ENCODE measurements around the gene STOML2. TPM values are rescaled to one million over a fixed set of nuclear protein-coding genes. Genes with fewer than 3 reads are reported as not detected.
A peak's percentile ranks its signal among the peaks of the same experiment; 100 is the strongest.
"Not testable (repeated sequence)": the region's sequence is repeated elsewhere in the genome, so short reads cannot be mapped to it uniquely, and the experiment has no call there.

The STOML2 gene
- total RNA-seq, result 10 to 100 TPM; 67.2 to 97.7 (median 93.7) TPM

GRCh38 chr9:35102769-35103659 lies at the start of gene STOML2:
STOML2 (minus strand) TSS chr9:35103131; CDS start chr9:35103094, 37 bp downstream.
- H3K9me3 ChIP-seq, result no peaks in the 10 kb centered on the region
- DNase-seq (ENCODE audit: low spot score in 2 of 2), result peak; percentile 88 to 95
- peaks cover 0 to 29% (median 14%) of the 10 kb centered on the region in 4 donors for H3K4me1 ChIP-seq
- peak within 1 kb of the TSS; percentile 80 to 93 (median 90) for H3K27ac ChIP-seq
- H3K27me3 ChIP-seq, result no peaks in the 10 kb centered on the region
- peak in 2 of 5 experiments; percentile 22 to 58 for TF ChIP-seq CTCF (IDR thresholded peaks at IDR 0.05)
- peak; percentile 76 to 93 for TF ChIP-seq EP300 (IDR thresholded peaks at IDR 0.05)
- TF ChIP-seq POLR2A (IDR thresholded peaks at IDR 0.05), result peak; percentile 30 to 74
- peaks cover 0 to 69% (median 16%) of the 10 kb centered on the region in 3 donors for H3K36me3 ChIP-seq
- H3K4me3 ChIP-seq, result peak within 1 kb of the TSS; percentile 65 to 92 (median 80)
- 1 to 3% methylated on average over 50 to 51 of the region's 57 CpGs for WGBS, 2 donors

- 81 to 83% methylated on average over 5 of the region's 5 CpGs for WGBS, 2 donors
These were observed 45.1 kb upstream of the STOML2 start for GRCh38 chr9:35147941-35148563.

GRCh38 chr9:35142037-35142436 lies 39.1 kb upstream of the STOML2 start:
- no peaks in the 10 kb centered on the region for H3K4me1 ChIP-seq
- TF ChIP-seq EP300 (IDR thresholded peaks at IDR 0.05), result no peak
- no peak for TF ChIP-seq POLR2A (IDR thresholded peaks at IDR 0.05)
- TF ChIP-seq CTCF (IDR thresholded peaks at IDR 0.05), result no peak
- H3K27me3 ChIP-seq, result no peaks in the 10 kb centered on the region
- 88 to 94% methylated on average over 5 of the region's 5 CpGs for whole genome bisulfite sequencing, 2 donors
- H3K9me3 ChIP-seq, result peaks cover 0 to 48% (median 6%) of the 10 kb centered on the region in 4 donors
- no peak overlapping the region for H3K27ac ChIP-seq
- DNase-seq (ENCODE audit: low spot score in 2 of 2), result no peak
- H3K36me3 ChIP-seq, result no peaks in the 10 kb centered on the region
- no peak overlapping the region for H3K4me3 ChIP-seq

More at GRCh38 chr9:35147941-35148563, 45.1 kb upstream of the STOML2 start:
- not testable (repeated sequence) for H3K27ac ChIP-seq; DNase-seq (ENCODE audit: low spot score in 2 of 2); H3K4me3 ChIP-seq; H3K27me3 ChIP-seq; H3K36me3 ChIP-seq; H3K4me1 ChIP-seq
- H3K9me3 ChIP-seq, result peaks cover 0 to 59% (median 5%) of the 10 kb centered on the region in 4 donors

- H3K4me3 ChIP-seq, result no peak overlapping the region
- TF ChIP-seq CTCF (IDR thresholded peaks at IDR 0.05) (no peak), EP300 (IDR thresholded peaks at IDR 0.05) (no peak), POLR2A (IDR thresholded peaks at IDR 0.05) (no peak)
- H3K27me3 ChIP-seq, result no peaks in the 10 kb centered on the region
- no peak overlapping the region for H3K27ac ChIP-seq
- H3K4me1 ChIP-seq, result no peaks in the 10 kb centered on the region
- no peak for DNase-seq (ENCODE audit: low spot score in 2 of 2)
- WGBS, 2 donors, result 81 to 86% methylated on average over 2 of the region's 2 CpGs
- H3K9me3 ChIP-seq, result peaks cover 0 to 35% (median 6%) of the 10 kb centered on the region in 4 donors
- no peaks in the 10 kb centered on the region for H3K36me3 ChIP-seq
These were observed 37.2 kb upstream of the STOML2 start for GRCh38 chr9:35140093-35140492.

- no peaks in the 10 kb centered on the region for H3K4me1 ChIP-seq
- H3K9me3 ChIP-seq, result peaks cover 0 to 12% (median 2%) of the 10 kb centered on the region in 4 donors
- no peak overlapping the region for H3K27ac ChIP-seq
- DNase-seq (ENCODE audit: low spot score in 2 of 2), result no peak
- no peak for TF ChIP-seq EP300 (IDR thresholded peaks at IDR 0.05)
- TF ChIP-seq POLR2A (IDR thresholded peaks at IDR 0.05), result no peak
- no peak for TF ChIP-seq CTCF (IDR thresholded peaks at IDR 0.05)
- H3K4me3 ChIP-seq, result no peak overlapping the region
- 72 to 77% methylated on average over 8 of the region's 8 CpGs for WGBS, 2 donors
- H3K27me3 ChIP-seq, result no peaks in the 10 kb centered on the region
- H3K36me3 ChIP-seq, result no peaks in the 10 kb centered on the region
These were observed 33.9 kb upstream of the STOML2 start for GRCh38 chr9:35136866-35137265.
